CD4-positive, alpha-beta T cell treated with Interleukin-10 for 1 hour (primary cell): ENCODE results near the gene FREM1.

ENCODE experiments used
- DNase-seq: peaks from one replicate; pipeline ENCODE4 v3.0.0-alpha.2; 2020

The FREM1 gene

DNA sequence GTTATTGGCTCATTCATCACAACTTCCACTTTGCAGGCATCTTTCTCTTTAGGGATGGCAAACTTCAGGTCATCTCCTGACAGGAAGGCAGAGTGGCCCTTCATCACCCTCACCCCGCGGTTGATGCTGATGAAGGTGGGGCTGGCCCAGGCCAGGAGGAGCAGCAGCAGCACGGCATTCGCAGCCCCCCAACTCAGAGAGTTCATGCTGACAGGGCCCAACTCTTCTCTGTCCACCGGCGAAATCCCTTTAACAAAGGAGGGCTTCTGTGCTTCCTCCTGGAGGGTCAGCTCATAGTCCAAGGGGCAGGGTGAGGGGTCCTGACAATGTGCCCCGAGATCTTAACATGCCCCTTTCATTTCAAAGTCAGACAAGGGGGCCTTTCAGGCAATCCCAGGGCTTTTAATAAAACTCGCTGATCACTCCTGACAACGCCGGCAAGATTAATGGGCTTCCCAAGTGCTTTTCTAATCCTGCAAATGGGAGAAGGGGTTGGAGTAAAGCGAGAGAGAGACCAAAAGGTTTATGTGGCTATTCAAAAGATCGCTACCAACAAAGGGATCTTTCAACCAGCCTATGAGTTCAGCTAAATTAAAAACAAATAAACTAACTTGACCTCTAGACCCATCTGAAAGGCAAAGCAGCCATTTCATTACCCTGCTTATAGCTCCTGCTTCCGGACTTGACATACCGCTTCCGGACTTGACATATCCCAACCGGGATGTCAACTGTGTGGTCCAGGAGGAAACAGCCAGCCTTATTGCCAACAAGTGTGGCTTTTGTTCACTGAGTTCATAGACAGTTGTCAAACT is 41.2 kb downstream of the FREM1 start:
- DNase-seq, result no peak

GRCh38 chr9:14868418-14868771 is 41.8 kb downstream of the FREM1 start:
- no peak for DNase-seq

DNA sequence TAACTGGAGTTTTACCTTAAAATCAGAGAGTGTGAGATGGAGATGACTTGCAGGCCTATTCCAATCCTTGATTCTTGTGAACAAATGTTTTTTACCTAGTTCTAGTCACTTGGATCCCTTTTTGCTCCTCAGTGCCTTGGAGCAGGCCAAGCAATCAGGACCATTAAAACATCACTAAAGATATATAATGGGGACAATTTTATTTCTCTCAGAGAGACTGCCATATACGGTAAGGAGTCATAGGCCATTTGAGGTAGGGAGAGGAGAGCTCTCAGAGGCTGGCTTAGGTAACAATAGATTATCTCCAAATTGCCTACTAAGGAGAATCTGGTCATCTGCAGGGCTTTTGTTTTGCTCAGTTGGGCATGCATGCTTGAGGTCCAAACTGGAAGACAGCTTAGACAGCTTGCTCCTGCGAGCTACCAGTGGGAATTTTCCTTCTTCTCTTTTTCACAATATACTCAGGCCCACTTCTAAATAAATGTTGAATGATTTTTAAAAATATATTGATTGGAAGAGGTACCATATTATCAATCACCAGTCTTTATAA is 44.0 kb downstream of the FREM1 start:
- DNase-seq, result no peak

GRCh38 chr9:14864309-14864708 is 45.9 kb downstream of the FREM1 start:
- DNase-seq, result no peak

- DNase-seq, result no peak
These were observed 46.8 kb downstream of the FREM1 start for GRCh38 chr9:14863402-14863801.

DNA sequence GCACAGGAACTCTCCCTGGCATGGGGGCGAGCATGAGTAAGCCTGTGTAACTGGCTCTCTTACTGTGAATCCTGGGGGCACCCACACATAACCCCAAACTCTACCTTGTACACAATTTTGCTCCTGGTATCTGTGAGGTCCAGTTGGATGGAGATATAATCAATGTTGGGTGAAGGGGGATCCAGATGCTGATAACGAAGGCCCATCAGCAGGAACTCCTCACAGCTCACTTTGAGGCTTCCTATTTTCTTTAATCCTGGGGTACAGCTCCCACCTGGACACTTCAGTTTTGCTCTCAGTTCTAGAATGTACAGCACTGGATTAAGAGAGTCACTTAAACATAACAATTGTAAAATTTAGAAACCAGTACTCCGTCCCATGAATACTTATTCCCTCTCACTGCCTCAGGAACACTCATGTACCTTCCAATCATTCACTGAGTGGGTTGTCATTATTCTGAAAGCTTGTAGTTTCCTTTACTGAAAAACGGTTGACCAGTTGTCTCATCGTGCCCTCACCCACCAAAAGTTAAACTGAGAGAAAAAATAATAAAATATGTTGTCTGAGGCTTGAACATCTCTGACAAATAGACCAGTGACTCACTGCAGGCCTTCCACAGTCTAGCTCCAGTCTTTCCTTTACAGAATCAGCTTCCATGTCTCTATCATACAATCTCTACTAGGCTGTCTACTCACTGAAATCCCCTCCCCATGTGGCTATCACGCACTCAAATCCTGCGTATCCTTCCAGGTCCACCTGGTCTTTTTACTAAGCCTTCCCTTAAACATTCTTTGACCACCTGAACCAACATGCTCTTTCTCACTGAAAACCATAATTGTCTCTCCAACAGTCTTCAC is 52.6 kb downstream of the FREM1 start:
- no peak for DNase-seq

DNA sequence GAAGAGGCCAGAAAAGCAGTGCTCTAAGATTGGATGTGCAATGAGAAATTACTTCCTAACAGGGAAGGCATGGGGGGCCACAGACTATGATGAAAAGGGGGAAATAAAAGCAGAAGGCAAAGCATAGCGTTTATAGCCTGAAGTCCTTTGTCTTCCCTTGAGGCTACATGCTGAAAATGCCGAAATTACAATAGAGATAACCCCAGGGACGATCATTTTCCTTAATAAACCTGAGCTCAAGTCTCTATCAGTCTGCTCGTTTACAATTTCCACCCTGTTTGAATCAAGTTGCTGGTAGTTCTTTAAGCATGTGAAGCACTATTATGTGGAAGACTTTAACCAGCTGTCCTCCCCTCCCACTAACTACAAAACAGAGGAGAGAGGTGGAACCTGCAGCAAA is 60.4 kb downstream of the FREM1 start:
- no peak for DNase-seq

GRCh38 chr9:14849296-14849695 is 60.9 kb downstream of the FREM1 start:
- DNase-seq, result no peak

DNA sequence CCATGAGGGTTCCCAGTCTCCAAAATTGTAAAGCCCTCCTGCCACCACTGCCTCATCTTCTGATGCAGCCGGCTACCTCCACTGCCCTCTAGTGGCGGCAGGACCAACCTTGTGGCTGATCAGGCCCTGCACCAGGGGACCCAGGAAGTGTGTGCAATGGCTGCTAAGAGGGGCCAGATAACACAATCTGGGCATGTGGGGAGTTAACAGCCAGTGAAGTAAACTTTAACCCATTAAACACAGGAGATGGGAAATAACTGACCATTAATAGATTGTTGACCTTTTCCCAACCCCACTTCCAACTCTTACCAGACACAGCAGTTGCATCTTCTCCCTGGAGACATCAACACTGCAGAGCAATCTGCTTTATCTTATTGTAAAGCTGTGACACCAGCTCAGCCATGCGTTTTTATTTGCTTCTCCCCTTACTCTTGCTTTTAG is 63.3 kb downstream of the FREM1 start:
- peak; percentile 32 for DNase-seq

DNA sequence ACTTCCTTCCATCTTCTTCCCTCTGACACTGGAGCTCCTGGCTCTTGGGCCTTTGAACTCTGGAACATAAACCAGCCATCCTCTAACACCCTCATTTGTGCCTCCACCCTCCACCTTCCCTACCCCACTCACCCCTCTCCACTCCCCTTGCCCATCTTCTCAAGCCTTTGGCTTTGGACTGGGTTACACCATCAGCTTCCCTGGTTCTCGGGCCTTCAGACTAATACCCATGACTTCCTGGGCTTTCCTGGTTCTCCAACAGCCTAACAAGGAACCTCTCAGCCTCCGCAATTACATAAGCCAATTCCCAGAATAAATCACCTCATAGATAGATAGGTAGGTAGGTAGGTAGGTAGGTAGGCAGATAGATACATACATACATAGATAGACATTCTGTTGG is 67.1 kb downstream of the FREM1 start:
- no peak for DNase-seq

- no peak for DNase-seq
These were observed 68.0 kb downstream of the FREM1 start for GRCh38 chr9:14842269-14842668.

- no peak for DNase-seq
These were observed 71.5 kb downstream of the FREM1 start for GRCh38 chr9:14838701-14839100.

DNA sequence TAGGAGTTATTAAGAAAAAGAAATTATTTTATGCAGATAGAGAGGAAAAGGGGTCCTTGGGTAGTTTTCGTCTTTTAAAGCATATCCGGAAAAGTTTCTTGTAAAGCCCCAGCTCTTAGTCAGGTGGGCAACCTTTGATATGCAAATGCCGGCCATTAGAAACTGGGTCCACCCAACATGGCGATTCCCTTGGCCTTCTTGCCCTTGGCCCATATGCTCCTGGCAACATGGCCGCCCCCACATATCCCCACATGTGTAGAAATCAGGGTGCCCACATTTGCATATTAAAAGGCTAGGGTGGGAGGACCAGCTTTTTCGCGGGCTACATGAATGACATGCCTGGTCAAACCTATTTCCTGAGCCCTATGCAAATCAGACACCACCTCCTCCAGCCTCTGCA is 73.3 kb downstream of the FREM1 start:
- no peak for DNase-seq

GRCh38 chr9:14831661-14832060 is 78.6 kb downstream of the FREM1 start:
- DNase-seq, result no peak

GRCh38 chr9:14831074-14831473 is 79.2 kb downstream of the FREM1 start:
- no peak for DNase-seq

GRCh38 chr9:14830057-14830456 is 80.2 kb downstream of the FREM1 start:
- DNase-seq, result no peak

DNA sequence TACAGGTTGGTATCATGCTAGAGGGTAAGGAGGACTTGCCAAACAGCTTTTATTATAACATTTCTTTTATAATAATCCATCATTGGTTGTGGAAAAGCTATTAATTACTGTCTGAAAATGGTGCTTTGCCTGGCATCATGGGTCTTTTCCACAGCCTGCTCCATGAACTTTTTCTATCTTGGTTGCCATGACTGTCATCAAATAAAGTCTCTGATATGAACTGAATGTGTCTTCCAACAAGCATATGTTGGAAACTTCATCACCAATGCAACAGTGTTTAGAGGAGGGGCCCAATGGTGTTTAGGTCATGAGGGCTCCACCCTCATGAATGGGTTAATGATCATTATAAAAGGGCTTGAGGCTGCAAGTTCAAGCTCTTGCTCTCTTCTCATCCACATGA is 81.0 kb downstream of the FREM1 start:
- DNase-seq, result no peak

- DNase-seq, result no peak
These were observed 82.4 kb downstream of the FREM1 start for GRCh38 chr9:14827805-14828204.

GRCh38 chr9:14824481-14824880 is 85.7 kb downstream of the FREM1 start:
- DNase-seq, result no peak

- DNase-seq, result no peak
These were observed 86.4 kb downstream of the FREM1 start for GRCh38 chr9:14823800-14824199.

DNA sequence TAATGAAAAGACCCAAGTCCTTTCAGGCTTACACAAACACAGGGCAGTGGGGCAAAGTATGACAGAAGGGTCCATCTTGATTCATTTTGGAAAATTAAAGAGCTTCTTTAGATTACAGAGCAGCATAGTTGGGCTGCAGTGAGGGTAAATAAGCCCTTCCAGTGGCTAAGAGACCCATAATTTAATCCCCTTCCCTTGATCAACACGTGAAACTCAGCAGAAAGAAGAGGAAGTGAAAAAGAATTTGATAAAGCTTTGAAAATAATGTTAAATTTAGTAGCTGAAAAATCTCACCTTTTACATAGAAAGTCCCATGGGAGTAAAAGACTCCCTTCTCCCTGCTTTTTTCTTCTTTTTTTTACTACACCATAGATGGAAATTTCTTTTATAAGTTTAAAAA is 87.6 kb downstream of the FREM1 start:
- no peak for DNase-seq

DNA sequence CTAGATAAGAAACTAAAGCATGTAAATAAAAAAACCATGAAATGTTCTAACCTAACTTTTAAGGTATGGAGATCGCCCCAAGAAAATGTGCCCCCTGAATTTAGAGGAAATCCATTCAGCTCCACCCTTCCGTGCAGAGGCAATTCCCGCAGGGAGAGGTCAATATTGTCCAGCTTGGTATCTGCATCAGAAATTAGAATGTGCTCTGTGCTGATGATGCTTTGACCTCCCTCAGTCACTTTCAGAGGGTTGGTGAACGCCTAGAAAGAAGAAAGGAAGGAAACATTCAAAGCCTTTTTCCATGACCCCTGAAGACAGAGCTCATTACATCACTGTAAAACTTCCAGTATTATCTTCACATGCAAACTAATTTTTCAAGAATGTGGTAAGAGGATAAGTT is 91.0 kb downstream of the FREM1 start:
- DNase-seq, result no peak

DNA sequence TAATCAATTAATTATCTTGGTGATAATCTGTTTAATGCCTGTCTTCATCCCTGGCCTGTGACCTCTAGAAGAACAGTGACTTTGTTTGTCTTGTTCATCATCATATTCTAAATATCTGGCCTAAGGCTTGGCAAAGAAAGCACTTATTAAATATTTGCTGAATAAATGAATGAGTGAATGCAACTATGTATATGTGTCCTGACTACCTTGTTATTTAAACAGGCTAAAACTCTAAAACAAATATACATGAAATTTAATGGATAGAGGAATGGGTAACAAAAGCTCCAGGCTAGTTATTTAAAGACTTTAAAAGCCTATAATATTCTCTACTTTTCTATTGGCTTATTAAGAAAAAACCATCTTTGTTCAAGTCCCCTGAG is 96.0 kb downstream of the FREM1 start:
- no peak for DNase-seq
